ENCODE results near the gene DBNDD1.

DNA sequence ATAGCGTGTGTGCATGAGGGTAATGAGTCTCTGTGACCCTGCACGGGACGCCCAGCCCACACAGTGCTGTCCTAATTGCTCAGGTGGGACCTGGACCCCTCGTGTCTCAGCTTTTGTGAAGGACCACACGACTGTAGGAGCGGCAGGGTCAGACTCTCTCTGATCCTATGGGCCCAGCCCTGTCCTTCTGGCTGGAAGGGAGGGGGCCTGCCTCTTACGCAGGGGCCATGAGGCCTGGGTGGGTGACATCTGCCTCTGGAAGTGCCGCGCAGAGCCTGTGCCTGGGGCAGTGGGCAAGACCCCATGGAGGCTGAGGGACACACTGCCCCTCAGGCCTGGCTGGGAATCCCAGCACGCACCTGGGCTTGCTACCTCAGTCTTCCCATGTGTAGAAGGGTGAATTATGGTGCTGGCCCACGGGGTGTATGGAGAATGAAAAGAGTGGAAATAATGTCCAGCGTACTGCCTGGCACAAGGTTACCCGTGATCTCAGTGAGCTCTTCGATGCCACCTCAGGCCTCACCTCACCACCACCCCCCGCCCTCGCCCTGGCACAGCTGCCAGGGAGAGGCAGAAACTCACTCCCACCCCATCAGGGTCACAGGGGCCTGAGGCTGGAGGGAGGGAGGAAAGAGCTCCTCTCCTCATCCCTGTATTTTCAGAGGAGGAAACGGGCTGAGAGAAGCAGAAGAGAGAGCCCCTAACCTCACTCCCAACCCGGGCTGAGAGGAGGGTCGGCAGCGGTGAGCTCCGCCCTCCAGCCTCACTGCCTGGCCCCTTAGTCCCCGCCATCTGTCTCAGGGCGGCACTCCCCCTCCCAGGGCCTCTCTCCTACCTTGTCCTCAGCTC lies 27.1 kb upstream of the DBNDD1 start:
- TF ChIP-seq SUZ12 (IDR thresholded peaks at IDR 0.05; ENCODE audit: extremely low read depth, insufficient read depth, insufficient read length), result no peak
- TF ChIP-seq ZNF274 (IDR thresholded peaks at IDR 0.05; ENCODE audit: low read depth, low read length), result no peak
